SIG-M5 treated with dmso at 0.1 percent for 504 hours (cell line): ENCODE measurements around the gene MESP2.

ENCODE experiments used
- DNase-seq: peaks from one replicate; lab custom pipeline; 2025; ENCODE audit not compliant: unreplicated experiment; lab: John Stamatoyannopoulos, UW

Gene MESP2

DNA sequence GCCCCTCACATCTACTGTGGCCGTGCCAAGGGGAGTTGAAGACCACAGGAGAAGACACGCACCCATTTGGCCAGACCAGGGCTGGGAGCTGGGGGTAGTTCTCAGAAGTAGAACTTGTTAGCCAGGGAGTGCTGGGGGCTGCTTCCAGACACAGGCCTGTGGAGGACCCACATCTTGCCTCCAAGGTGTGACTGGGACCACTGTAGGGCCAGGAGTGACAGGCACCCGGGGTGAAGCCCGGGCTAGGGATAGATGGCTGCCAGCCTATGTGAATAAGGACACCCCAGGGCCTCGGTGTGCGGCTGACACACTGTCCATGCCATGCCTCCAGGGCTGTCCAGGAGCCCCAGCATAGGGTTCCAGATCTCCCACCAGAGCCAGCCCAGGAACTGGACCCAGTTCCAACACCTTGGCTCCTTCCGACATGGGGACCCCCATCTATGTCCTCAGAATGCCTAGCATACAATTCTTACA lies 36.8 kb downstream of the MESP2 start:
- DNase-seq, result no peak

DNA sequence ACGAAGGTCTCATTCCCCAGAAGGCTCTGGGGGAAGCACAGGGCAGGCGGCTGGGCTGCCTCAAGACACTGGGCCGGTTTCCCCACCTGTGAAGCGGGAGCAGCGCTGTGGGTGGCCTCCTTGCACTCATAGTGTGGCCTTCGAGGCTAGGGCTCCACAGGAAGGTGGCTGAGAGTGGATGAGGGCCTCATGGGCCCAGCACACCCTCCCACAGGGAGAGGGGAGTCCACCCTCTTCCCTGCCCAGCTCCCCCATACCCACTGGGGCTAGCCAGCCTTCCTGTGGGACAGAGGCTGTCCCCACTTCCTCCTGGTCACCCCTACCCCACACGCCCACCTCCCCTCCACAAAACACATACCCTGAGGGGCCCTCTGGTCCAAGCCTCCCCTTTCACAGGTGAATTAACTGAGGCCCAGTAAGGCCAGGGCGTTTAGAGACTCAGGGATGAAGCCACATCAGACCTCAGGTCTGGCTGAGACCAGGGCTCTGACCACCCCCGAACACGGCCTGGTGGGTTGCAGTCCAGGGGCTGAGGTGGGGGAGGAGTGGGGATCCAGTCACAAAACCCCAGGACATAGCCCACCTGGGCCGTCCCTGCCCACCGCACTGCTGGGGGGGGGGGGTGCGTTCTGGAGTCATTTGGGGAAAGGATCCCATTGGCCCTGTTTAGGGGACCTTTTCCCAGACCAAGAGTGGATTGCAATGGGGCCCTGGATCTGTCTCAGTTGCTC lies 37.4 kb downstream of the MESP2 start:
- DNase-seq, result no peak

DNA sequence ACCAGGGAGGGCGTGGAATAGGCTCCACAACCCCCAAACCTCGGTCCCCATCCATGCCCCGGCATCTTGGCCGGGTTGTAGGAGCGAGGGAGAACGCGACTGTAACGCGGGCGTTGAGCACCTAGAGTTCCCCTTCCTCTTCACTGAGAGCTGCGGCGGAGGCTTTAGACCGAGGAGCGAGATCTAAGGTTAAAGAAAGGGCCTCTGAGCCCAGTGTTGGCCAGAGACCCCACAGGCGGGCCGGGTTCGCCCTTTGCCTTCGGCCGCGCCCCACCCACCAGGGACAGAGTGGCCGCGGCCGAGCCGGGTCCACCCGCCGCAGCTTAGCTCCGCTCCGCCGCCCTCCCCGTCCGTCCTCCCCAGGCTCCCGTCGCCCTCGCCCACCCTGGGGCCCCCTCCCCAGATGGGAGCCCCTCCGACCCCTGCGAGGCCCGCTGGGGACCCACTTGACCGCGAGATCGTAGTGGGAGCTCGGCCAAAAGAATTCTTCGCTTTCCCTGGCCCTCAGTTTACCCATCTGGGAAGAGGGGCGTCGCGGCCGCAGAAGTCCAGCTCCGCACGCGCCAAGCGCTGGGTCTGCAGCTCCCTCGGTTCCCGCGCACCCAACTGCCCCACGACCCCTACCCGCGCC lies 38.1 kb downstream of the MESP2 start:
- no peak for DNase-seq

DNA sequence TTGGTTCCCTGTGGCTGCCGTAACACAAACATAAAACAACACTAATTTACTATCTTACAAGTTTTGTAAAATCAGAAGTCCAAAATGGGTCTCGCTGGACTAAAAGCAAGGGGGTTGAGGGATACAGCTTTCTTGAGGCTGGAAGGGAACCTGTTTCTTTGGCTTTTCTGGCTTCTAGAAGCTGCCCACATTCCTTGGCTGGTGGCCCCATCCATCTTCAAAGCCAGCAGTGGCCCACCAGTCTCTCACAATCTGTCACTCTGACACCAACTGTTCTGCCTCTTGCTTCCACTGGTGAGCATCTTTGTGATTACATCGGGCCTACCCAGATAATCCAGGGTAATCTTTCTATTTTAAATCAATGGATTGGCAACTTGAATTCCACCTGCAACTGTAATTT lies 39.6 kb downstream of the MESP2 start:
- no peak for DNase-seq

DNA sequence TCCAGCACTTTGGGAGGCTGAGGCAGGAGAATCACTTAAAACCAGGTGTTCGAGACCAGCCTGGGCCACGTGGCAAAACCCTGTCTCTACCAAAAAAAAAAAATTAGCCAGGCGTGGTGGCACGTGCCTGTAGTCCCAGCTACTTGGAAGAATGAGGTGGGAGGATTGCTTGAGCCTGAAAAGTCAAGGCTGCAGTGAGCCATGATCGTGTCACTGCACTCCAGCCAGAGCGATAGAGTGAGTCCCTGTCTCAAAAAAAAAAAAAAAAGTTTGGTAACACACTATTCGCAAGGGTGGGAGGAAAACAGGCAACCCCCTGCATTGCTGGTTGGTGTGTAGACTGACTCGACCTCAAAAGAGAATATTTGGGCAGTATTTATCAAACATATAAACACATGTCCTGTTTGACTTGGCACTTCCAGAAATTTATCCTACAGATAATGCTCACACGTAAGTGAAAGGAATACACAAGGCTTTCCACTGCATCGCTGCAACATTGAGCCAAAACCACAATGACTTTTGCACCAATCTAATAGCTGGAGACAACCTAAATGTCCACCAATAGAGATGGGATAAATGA lies 41.7 kb downstream of the MESP2 start:
- DNase-seq, result no peak

DNA sequence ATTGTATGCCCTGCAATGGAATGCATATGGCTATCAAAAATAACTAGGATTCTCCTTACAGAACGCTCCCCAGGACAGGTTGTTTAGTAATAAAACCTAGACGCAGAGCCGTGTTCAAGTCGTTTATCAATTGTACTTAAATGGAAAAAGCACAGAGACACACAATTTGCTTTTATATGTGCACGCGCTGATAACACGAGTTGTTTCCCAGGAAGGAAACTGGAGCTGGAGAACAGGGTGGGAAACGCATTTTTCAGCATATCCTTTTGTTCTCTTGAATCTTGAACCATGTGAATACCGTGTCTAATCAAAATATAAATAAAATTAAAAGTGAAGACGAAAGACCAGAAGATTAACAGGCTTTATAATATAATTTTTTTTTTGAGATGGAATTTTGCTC lies 42.2 kb downstream of the MESP2 start:
- no peak for DNase-seq

DNA sequence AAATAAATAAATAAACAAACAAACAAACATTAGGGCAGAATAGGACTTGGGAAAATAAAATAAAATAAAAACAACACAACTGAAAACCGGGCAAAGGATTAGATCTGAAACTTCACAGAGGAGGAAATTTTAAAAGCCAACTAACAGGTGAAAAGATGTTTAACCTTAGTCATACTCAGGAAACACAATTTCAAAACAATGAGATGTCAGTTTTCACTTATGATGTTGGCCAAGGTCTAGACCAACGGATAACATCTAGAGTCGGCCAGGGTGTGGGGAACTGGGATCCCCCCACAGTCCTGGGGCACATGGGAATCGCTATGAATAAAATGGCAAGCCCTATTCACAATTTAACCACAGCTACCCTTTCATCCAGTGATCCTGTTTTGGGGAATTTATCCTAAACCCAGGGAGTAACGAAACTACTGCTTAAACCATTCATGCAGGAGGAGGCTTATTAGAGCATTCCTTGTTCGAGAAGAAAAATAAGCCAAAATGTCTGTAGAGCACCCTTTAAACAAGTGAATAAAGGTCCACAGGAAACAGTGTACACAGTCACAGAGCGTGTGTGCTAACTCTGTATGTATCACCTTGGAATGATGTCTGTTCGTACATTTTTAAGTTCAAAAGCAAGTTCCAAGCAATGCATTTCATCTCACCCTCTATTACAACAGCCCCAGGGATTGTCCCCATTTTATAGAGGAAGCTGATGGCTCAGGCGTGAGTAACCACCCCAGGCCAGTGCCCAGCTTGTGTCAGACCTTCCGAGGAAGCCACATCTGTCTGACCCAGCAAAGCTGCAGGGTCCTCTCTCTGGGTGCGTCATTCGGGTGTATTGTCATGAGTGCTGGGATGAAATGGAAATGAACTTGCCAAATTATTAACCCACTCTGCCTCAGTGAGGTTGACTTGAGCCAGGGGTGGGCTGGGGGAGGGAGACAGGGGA lies 44.8 kb downstream of the MESP2 start:
- no peak for DNase-seq

DNA sequence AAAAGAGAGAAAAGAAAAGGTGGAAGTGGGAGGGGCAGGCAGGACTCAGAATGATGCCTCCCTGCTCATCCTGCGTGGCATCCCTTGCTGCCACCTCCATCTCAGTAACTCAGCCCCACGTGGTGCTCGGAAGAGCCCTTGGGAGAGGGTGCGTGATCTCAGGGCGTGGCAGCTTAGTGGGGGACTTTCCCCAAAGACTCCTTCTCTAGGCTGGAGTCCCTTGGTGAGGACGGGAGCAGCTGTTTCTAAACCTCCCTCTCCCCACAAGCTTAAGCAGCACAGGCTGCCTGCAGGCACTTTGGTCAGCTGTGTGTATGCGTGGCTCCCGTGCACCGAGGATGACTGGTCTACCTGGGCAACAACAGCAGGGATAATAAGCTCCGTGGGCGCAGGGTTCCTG lies 45.9 kb downstream of the MESP2 start:
- no peak for DNase-seq

DNA sequence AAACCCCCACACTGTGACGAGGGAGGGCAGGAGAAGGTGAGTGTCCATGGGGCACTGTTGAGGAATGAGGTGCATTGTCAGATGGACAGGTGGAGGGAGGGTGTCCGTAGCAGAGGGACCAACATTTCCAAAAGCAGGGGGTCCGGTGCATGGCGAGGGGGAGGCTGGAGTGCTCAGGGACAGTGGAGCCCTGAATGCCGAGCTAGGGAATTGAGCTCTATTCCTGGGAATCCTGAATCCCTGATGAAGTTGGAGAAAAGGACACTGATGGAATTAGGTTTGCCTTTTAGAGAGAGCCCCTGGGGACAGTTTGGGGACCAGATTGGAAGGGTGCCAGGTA lies 46.4 kb downstream of the MESP2 start:
- no peak for DNase-seq

DNA sequence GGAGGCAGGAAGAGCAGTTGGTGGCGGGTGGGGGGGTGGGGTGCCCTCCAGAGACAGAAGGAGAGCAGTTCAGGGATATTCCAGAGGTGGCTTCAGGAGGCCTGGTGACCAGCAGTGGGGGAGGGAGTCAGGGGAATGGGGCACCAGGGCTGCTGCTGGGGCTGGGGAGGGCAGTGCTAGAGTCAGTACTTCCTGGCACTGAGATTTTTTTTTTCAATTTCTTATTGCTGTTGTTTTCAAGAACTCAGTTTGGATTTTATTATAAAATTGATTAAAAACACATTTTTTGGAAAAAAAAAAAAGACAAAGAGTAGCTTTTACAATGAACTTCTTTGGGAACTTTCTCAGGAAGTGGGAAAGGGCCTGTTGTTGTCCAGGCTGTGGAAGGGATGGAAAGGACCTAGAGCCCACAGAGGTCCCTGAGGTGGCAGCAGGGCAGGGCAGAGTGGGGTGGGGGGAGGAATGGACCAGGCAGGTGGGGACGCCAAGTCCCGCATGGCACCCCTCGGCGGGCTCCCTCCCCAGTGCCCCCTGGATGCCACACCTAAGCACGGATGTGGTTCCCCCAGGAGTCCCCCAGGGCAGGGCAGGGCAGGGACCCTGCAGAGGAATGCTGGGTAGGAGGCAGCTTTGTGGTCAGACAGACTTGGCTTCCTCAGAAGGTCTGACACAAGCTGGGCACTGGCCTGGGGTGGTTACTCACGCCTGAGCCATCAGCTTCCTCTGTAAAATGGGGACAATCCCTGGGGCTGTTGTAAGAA lies 47.0 kb downstream of the MESP2 start:
- DNase-seq, result no peak

DNA sequence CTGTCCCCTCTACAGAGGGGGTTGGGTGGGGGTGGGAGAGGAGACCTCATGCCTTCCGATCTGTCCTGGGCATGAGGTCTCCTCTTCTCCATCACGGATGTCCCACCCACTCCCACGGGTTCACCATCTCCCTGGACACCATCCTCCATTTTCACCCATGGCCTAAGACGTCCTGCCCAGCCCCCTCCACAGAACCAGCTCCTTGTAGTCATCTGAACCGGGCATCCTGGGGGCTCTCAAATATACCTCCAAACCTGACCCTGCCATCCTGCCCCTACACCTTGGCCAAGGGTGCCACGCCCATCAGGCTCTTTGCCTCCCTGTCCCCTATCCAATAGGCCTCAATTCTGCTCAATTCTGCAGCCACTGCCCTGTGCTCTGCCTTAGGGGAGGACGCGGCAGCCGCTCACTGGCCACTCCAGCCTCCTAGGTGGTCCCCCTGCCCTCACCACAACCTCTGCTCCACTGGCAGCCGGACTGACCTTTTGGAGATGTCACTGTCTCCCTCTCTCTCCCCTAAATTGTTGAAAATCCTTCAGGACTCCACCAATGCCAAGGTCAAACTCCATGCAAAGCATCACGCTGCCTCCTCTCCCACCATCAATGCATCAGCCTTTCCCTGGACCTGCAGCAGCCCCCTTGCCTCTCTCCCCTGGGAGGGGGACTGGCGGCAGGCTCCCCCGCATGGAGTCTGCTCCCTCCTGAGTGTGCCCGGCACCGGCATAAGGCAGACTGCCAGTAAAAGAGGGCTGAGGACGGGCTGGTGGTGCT lies 47.9 kb downstream of the MESP2 start:
- no peak for DNase-seq

DNA sequence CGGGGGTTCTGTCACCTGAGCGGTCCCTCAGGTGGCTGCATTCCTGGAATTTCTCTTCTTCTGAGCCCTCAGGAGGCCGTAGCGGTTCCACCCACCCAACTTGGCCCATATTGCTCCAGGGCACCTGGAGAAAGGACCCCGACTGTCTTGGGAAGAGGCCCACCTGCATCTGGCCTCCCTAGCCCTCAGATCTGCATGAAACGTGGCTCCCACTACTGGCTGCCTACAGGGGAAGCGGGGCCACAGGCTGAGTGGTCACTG lies 48.4 kb downstream of the MESP2 start:
- DNase-seq, result no peak

DNA sequence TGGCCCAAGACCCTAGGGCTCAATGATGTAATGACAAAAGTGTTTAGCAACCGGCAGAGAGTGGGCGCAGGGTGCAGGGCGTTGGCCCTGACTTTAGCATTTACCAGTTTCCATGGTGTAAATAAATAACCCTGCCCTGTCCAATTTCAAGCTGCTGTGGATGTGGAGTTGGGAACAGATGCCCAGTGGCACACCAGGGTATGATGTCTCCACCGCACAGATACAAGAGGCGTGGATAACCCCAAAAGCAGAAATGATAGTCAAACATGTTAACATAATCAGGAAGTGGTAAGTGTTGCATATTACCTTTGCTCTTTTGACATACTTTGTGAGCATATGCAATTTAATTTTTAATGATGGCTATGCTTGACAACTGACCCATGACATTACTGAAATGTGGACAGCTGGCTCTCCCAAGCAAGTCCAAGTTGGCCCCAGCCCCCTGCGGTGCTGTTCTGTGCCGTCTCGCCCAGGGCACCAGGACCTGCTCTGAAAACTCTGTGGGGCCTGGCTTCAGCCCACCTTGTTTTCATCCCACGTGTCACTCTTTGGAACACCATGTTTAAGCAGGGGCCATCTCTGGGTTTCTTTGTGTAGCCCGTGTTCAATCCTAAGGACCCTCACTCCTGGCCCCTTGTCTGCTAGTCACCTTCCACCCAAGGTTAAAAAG lies 49.3 kb downstream of the MESP2 start:
- DNase-seq, result peak; percentile 80

DNA sequence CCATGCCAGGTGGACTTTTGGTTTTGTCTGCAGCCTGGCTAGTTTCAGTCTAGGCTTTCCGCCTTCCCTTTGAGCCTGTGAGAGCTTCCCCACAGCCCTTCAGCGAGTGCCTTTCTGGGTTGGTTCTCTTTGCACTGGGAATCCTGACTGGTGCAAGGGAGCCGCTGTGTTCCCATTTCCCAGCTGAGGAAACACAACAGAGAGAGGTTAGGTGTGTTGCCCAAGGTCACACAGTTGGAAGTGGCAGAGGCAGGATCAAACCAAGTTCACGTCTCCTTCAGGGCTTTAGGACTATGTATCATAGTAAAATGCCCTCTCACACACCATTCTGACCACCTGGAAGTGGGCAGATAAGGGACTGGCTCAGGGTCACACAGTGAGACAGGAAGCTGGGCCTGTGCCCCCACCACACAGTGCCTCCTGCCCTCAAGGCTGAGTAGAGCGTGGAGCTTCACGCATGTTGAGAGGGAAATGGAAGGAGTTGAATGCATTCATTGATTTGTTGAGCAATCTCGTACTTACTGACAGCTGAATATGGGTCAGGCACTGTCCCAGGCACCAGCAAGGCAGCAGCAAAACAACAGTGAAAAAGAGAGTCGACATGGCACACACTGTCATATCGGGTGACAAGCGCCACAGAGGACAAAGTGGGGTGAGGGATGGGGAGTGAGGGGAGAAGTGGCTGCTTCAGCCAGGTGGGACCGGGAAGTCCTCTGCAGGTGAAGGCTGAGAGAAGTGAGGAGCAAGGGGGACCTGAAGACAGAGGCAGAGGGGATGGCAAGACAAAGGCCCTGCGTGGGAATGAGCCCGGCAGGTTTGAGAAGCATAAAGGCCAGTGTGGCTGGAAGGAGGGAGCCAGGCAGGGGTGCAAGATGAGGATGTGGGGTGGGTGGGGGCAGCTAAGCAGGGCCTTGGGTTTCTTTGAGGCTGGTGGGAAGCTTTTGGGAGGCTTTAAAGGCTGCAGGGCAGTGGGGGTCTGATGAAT lies 50.8 kb downstream of the MESP2 start:
- DNase-seq, result no peak

DNA sequence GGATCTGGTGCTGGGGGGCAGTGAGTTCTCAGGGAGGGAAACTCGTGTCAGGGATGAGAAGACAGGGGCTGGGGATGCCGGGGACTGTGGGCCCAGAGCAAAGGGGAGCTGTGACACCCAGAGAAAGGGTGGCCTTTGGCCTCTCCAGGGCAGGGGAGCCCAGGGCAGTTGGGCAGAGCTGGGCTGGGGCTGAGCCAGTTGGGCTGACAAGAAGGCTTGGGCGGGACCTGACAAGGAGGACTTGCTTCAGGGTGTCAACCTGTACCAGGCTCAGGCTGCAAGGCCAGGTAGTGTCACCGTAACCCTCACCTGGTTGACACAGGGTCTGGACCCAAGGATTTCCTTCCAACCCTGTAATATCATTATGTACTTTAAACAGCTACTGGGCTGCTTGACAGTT lies 51.7 kb downstream of the MESP2 start:
- no peak for DNase-seq
